ENCODE data around the gene NPY4R. TPM values are rescaled to one million over a fixed set of nuclear protein-coding genes. Genes with fewer than 3 reads are reported as not detected.
A peak's percentile ranks its signal among the peaks of the same experiment; 100 is the strongest.
"Not testable (repeated sequence)": the region's sequence is repeated elsewhere in the genome, so short reads cannot be mapped to it uniquely, and the experiment has no call there.

NPY4R gene
- 92.3 and 155 TPM in 2 replicates for polyA plus RNA-seq (2011; rRNA removed)
- 184 and 202 TPM in 2 replicates for polyA plus RNA-seq (2012; cell fraction: cytosol; rRNA removed)
- polyA plus RNA-seq (2012; cell fraction: nucleus; rRNA removed) = 317 and 331 TPM in 2 replicates
- 71.6 to 79.6 TPM (median 76.1 TPM) in 3 replicates for polyA plus RNA-seq (2017; fragmentation: RNase III; extraction: RNeasy Plus Mini Kit Qiagen cat#74134 plus additional on column Dnase treatment)
- polyA minus RNA-seq (2011; rRNA and poly(A)+ RNA removed) = 433 and 504 TPM in 2 replicates

- ATAC-seq; FAIRE-seq; DNase-seq (ENCODE audit: low read depth in 1 of 2, low spot score in 1 of 2); H3K9me3 ChIP-seq; CTCF ChIA-PET; H3K4me3 ChIP-seq; POLR2A ChIA-PET; H3K4me1 ChIP-seq; H3K4me2 ChIP-seq: not testable (repeated sequence)
- H3K27ac ChIP-seq = peak within 1 kb of the TSS in 1 of 2 experiments; percentile 79; a peak in 3 of 6 replicates
- WGBS (ENCODE audit: missing lambda C conversion rate) = 94% methylated on average over 2 of the region's 36 CpGs
Measured at GRCh38 chr10:46465765-46466164, at the start of gene NPY4R. TSS of gene NPY4R (minus strand) at chr10:46465958. CDS start at chr10:46462635, 3,323 bp downstream.

- TF ChIP-seq PBX3 (IDR thresholded peaks at IDR 0.05) (no peak), E2F6 (IDR thresholded peaks at IDR 0.05; ENCODE audit: borderline replicate concordance, low read depth) (0 out of 2 replicates have a peak, but pooled peaks have one; percentile 11), FOSB (CRISPR knock-in tag; IDR thresholded peaks at IDR 0.05) (no peak), CHD2 (IDR thresholded peaks at IDR 0.05; ENCODE audit: low read length, partially characterized antibody) (no peak), RNF2 (IDR thresholded peaks at IDR 0.05; ENCODE audit: borderline replicate concordance, low read depth) (no peak), ATOH8 (CRISPR knock-in tag; IDR thresholded peaks at IDR 0.05; ENCODE audit: low read depth) (no peak), EHF (CRISPR knock-in tag; IDR thresholded peaks at IDR 0.05) (no peak), MAX (IDR thresholded peaks at IDR 0.05) (no peak), USF2 (IDR thresholded peaks at IDR 0.05) (no peak)
- Histone ChIP-seq H3K9me3 (peaks cover 7% of the 10 kb centered on the region; the same call in 1 of the 3 replicates), H3K27ac (peak overlapping the region; percentile 82 to 86), H3K4me2 (no peak overlapping the region), H3K4me3 (no peak overlapping the region), H3K4me1 (peaks cover 38% of the 10 kb centered on the region)
- CTCF ChIA-PET = interaction anchor here (1.6 kb wide), 1 partner anchor 286 kb away, joined by 4 read pairs; no protein-coding TSS in a partner anchor
- DNase-seq (ENCODE audit: low read depth in 1 of 2, low spot score in 1 of 2) (no peak), FAIRE-seq (no peak), ATAC-seq (no peak)
- POLR2A ChIA-PET = interaction anchor here (2.1 kb wide), 1 partner anchor 9 kb away, joined by 10 read pairs; no protein-coding TSS in a partner anchor
Measured at GRCh38 chr10:46515366-46515765, 49.6 kb upstream of the NPY4R start.

- DNase-seq (ENCODE audit: low read depth in 1 of 2, low spot score in 1 of 2) = no peak
- 81% methylated on average over 3 of the region's 3 CpGs for WGBS (ENCODE audit: missing lambda C conversion rate)
- Histone ChIP-seq H3K4me3 (no peak overlapping the region), H3K4me2 (no peak overlapping the region), H3K27ac (peak overlapping the region; percentile 82 to 86), H3K4me1 (peaks cover 35% of the 10 kb centered on the region), H3K9me3 (peaks cover 4% of the 10 kb centered on the region; the same call in 1 of the 3 replicates)
- POLR2A ChIA-PET = interaction anchor here (2.1 kb wide), 1 partner anchor 10 kb away, joined by 10 read pairs; no protein-coding TSS in a partner anchor
- CTCF ChIA-PET = no interaction called here
- FAIRE-seq = no peak
- ATAC-seq = no peak
- TF ChIP-seq POLR2A (IDR thresholded peaks at IDR 0.05; ENCODE audit: low read length) (no peak), MAX (IDR thresholded peaks at IDR 0.05) (0 out of 2 replicates have a peak, but pooled peaks have one; percentile 17), E2F6 (IDR thresholded peaks at IDR 0.05; ENCODE audit: borderline replicate concordance, low read depth) (0 out of 2 replicates have a peak, but pooled peaks have one; percentile 10)
Measured at GRCh38 chr10:46514899-46515298, 49.1 kb upstream of the NPY4R start.

GRCh38 chr10:46514431-46514861 lies 48.7 kb upstream of the NPY4R start:
- CTCF ChIA-PET = interaction anchor here (1.1 kb wide), 1 partner anchor 10 kb away, joined by 5 read pairs; no protein-coding TSS in a partner anchor
- WGBS (ENCODE audit: missing lambda C conversion rate) = 84% methylated on average over 6 of the region's 6 CpGs
- Histone ChIP-seq H3K4me3 (no peak overlapping the region), H3K4me1 (peaks cover 35% of the 10 kb centered on the region), H3K9me3 (no peaks in the 10 kb centered on the region), H3K4me2 (no peak overlapping the region), H3K27ac (peak overlapping the region; percentile 82 to 86; a peak in 5 of 6 replicates)
- DNase-seq (ENCODE audit: low read depth in 1 of 2, low spot score in 1 of 2) (no peak), ATAC-seq (no peak), FAIRE-seq (no peak)
- POLR2A ChIA-PET = no interaction called here
- TF ChIP-seq RARB (CRISPR knock-in tag; IDR thresholded peaks at IDR 0.05) = no peak
- no peak for TF ChIP-seq NFE2L2 (conservative IDR thresholded peaks at IDR 0.05; ENCODE audit: low read length)
- TF ChIP-seq USF2 (IDR thresholded peaks at IDR 0.05) = no peak
- no peak for TF ChIP-seq FOSB (CRISPR knock-in tag; IDR thresholded peaks at IDR 0.05)
- no peak for TF ChIP-seq PHF8 (IDR thresholded peaks at IDR 0.05; ENCODE audit: borderline replicate concordance, low read depth)
- TF ChIP-seq BCL3 (IDR thresholded peaks at IDR 0.05) = no peak
- TF ChIP-seq POLR2A (IDR thresholded peaks at IDR 0.05; ENCODE audit: low read length) = no peak
- no peak for TF ChIP-seq MAZ (IDR thresholded peaks at IDR 0.05; ENCODE audit: borderline replicate concordance, low read depth, low read length)
- TF ChIP-seq MAX (IDR thresholded peaks at IDR 0.05) = no peak
- TF ChIP-seq KDM1A (IDR thresholded peaks at IDR 0.05; ENCODE audit: low read depth) = no peak

All from A549 (cell line).